GM10847 (cell line): ENCODE results near the gene FAM78A.

Source experiments
- POLR2A ChIP-seq: IDR thresholded peaks from 2 replicates; pipeline ENCODE4 v1.6.1; 2011; ENCODE audit not compliant: insufficient read length; ENCODE audit errors: extremely low read depth

Gene FAM78A

DNA sequence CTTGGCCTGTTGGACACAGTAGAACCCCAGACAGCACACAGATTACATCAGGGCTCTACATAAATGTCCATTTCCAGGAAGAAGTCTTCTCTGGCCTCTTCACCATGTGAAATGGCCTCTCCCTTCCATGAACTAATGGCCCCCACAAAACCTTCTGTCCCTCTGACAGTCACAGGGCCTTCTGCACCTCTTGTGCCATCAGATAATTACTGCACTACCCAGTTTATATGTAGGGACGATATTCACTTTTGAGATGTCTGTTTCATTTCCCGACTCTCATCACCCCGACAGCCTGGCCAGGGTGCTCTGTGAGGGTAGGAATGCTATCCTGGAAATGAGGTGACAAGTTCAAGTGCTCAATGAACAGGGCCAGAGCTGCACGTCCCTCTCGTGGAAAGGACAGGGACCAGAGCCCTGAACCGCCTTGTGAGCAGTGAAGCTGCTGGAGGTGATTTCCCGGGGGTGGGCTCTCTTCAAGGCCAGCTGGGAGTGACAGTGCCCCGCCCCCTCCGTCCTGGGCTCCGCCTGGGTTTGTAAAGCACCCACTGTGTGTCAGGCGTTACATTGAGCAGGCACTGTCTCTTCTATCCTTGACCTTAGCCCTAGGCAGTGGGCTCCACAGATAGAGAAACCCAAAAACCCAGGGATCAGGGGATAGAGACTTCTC, 3.0 kb upstream of the FAM78A start:
- TF ChIP-seq POLR2A: no peak

DNA sequence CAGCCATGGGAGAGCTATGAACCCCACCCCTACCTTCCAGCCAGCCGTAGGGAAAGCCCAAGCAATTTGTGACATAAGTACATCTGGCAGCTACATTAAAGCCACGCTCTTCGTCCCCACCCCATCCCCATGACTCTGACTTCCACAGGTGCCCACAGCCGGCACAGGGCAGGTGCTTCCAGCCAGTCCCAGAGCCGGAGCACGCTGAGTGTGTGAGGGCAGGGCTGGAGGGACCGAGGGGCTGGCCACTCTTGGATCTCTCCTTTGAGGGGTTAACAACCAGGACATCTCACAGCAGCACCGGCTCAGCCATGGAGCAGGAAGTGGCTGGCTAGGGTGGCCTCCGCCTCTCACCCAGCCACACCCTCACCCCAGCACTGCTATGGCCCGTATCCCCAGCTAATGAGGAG, 2.4 kb upstream of the FAM78A start:
- TF ChIP-seq POLR2A: no peak

DNA sequence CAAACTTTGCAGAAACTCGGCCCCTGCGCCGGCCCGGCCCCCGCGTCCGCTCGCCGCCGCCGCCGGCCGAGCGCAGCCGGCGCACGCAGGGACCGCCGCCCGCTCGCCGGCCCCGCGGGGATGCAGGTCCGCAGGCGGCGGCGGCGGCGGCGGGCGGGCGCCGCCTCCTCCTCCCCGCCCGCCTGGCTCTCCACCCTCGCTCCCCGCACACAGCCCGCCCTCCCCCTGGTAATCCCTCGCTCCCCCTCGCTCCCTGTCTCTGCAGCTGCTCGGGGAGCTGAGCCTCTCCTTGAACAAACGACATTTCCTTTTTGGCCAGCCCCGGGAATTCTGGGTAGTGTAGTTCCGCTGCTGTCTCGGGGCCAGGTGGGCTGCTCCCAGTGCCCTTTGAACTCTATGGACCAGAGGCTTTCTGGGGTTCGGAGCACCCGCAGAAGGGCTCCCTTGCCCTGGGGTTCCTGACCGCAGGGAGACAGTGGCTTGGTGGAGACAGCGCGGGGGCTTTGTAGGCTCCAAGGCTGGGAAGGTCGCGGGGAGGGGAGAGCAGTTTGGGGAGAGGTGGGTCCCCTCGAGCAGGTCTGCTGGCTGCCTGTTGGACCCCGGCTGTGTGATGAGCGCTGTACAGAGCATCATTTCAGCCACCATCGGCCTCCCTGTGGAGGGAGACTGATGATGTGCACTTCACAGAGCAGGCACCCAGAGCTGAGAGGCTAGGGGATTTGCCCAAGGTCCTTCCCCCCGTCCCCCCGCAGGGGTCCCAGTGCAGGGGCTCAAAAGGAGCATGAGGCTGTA, 1.8 kb upstream of the FAM78A start:
- peak; percentile 5 for TF ChIP-seq POLR2A

DNA sequence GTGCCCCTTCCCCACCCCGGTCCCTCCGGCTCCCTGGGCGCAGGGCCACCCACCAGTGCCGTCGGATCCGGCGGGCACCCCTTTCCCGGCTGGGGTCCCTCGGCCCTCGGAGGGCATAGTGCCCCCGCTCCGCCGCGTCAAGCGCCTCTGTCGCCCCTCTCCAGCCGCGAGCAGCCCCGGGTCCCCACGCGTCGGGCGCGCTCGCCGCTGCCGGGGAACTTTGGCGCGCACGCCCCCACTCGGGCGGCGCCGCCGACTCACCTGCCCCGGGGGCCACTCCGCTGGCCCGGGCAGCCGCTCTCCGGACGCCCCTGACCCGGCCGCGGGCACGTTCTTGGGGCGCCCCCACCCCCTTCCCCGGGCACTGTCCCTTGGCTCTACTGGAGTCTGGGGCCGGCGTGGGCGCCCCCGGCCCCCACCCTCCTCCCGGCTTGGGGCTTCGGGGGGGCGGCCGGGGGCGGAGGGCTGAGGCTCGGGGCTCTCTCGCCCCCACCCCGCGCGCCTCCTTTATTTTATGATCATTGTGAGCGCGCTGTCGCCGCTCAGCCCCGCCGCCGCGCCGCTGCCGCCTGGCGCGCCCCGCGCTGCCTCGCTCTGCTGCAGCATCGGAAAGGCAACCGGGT, 1.1 kb upstream of the FAM78A start:
- TF ChIP-seq POLR2A: no peak

DNA sequence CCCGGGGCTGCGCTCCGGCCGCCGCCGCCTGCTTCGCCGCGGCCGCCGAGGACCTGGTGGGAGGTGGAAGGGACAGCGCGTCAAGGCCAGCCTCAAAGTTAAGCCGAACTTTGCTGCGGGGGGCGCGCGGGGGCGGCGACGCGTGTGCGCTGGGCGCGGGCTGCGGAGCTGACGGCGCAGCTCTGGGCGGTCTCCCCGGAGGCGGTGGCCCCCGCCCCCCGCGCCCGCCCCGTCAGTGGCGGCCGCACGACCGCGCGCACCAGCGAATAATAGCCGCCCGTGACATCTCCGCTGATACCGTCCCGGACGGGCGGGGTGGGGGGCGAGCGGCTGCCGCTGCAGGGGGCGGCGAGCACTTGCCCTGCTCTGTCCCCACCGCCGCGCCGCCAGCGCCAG, 579 bp upstream of the FAM78A start:
- TF ChIP-seq POLR2A: no peak

DNA sequence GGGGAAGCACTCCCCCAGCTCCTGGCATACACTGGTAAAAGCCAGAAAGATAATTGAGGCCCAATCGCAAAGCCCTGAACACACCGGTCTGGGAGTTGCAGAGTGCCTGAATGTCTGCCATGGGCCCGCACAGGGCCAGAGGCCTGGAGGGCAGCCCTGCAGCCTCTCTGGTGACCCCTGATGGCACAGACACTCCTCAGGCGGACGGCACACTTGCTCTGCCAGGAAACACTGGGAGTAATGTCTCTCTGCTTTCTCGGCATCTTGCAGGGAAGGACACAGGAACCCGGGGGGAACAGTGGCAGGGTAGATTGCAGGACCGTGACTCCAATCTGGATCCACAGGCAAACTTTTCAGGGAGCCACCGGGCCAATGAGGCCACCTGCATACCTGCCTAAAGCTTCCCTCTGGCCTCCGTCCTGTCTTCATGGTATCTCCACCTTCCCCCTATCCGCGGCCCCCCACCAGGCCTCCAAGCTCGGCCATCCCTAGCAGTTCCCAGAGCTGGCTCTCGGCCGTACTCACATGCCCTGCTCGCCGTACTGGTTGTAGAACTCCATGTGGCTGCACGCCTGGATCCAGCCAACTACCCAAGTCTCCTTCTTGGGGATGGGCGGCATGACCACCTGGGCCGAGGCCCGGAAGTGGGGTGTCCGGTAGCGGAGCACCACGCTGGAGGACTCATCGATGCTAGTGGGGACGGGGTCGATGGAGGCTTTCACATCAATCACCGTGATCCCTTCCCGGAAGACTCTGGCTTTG, 797 bp downstream of the FAM78A start:
- no peak for TF ChIP-seq POLR2A

DNA sequence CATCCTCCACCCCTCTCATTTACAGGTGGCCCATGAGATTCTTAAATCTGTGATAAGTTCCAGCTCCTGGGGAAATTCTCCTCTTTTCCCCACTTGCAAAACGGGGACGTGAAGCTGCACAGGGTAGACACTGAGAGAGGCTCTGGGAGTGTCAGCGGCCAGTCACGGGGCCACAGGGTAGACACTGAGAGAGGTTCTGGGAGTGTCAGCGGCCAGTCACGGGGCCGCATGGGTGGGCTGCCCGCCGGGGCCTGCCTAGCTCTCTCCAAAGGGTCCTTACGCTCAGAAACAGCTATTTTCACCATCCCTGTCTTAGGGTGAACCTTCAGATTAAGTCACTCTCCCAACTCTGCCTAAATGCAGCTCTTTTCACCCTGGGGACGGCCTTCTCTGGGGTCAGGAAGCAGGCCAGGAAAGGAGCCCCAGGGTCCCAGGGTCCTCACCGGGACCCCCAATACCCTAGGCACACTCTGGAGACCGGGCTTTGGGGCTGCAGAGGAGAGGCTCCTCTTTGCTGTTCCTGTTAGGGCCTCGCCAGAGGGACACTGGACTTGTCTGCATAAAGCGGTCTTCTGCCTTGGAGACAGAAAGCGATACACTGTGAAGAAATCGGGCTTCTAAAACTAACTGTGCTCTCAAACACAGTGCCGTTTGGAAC, 1.5 kb downstream of the FAM78A start:
- peak; percentile 40 for TF ChIP-seq POLR2A

DNA sequence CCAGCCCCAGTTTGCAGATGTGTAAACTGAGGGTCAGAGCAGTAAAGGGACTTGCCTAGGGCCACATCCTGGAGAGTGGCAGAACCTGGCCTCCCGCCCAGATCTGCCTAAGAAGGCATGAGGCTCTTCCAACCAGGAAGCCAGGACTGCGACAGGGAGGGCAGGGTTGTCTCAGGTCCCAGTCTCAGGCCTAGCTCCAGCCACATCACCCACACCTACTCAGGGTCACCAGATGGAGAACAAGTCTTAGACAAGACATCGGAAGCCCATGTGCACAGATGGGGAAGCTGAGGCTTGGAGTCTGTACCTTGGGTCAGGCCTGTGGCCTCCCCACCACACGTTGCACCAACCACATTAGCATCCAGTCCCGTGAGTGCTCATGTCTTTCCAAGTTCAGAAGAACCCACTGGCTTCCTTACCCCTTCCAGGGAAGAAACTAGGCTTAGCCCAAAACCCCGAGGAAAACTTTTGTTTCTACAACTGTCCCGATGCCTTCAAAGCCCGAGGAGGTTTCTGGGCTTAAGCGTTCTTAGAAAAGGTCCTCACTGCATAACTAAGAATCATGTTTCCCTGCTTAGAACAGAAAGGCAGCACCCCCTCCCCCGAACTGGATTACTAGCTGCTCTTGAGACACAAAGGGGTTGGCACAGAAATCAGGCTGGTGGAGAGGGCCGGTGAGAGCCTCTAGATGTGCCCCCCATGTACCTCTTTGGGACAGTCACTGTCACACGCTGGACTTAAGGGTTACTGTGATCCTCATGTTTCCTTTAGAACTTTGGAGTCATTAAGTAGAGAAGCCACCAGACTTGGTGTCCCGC, 2.2 kb downstream of the FAM78A start:
- no peak for TF ChIP-seq POLR2A

DNA sequence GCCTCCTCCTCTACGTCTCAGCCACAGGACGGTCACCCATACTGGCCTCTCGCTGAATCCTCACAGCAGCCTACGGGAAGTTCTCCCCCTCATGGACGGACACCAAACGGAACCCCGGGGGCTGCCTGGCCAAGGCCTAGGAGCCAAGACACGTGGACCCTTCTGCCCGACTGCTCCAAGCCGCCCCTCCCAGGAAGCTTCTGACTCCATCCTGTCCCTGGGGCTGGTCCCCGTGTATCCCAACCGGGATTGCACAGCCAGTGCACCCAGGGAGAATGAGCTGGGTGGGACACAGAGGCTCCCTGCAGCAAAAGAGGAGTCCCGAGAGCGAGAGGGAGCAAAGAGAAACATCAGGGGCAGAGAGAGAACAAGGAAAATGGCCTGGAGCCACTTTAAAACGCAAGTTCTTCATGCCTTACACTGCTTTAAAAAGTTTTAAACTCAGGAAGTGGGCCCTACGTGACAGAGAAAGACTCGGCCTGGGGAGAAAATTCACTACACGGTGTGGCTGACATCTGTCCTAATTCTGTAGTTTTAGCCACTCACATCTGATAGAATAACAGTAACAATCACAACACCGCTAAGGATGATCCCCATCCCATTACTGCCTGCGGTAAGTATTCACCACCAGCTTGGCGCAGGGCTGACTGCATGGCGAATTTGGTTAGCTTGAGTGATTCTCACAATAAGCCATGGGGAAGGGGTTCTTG, 3.0 kb downstream of the FAM78A start:
- TF ChIP-seq POLR2A: no peak

DNA sequence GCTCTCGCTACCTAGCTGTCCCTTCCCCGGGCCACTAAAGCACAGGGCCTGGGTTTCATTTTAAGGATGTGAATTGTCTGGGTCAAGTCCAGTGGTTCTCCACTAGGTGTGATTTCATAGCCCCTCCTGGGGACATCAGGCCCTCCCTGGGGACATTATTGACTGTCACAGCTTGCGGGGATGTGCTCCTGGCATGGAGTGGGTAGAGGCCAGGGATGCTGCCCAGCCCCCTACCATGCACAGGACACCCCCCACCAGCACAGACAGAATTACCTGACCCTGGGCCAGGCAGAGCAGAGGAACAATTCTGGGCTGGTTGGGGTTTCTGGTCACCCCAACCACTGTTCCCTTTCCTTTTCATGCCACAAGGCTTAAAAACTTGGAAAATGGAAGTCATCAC, 4.1 kb downstream of the FAM78A start:
- no peak for TF ChIP-seq POLR2A

DNA sequence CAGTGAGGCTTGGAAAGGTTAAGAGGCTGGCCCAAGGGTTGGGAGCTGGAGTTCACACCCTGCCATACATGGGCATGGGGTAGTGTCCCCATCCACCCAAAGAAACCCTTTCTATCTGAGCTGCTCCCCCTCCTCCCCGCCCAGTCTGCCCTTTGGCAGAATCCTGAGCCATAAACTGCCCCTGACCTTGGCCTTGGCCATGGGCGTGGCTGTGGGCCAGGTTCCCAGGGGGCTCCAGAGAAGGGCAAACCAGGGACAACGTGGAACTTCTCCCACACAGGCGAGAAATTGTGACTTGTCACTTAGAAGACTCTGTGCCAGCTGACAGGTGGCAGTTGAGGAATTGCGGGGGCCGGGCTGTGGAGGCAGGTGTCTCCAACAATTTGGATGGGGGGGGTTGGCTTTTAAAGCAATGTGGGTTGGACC, 4.8 kb downstream of the FAM78A start:
- TF ChIP-seq POLR2A: no peak

DNA sequence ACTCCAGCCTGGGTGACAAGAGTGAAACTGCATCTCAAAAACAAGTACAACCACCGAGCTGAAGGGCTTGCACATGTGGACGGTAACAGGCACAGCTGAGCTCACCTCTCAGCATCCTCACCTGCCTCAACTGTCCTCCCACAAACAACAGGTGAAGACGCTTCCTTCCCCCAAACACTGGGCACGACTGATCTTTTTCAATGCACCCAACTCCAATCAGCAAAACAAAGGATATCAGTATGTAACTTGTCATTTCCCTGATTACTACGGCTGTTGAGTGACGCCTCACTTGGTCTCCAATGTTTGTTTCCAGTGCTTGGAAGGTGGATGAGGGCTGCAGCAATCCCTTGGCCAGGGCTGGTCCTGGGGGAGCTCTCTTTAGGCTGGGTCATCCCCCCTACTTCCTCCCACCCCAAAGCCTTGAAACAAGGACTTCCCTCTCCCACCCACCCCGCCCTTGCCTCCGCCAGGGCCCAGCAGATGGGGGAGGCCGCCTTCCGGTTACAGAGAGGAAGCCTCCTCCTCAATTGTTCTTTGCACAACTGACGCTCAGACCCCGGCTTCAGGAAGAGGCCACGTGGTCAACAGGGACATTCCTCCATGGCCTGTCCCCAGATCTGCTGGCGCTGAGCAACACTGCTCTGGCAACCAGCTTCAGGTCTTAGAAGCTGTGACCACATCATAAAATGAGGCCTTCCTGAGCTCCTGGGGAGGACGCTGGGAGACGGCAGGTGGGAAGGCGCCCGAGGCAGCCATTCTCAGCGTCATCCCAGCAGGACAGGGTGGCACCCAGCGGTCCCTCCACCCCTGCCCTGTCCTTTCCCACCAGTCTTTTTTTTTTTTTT, 5.9 kb downstream of the FAM78A start:
- no peak for TF ChIP-seq POLR2A
